Upper lobe of left lung (tissue), 6 donors: ENCODE measurements around the gene EMILIN3. TPM values are rescaled to one million over a fixed set of nuclear protein-coding genes. Genes with fewer than 3 reads are reported as not detected.

Experiments used
- ATAC-seq, 2 donors: fragments of 200-7000 bp; cut with Tn5 transposase; one replicate each; pipeline ENCODE4 v1.9.1; 2022; ENCODE audit warnings: mild to moderate bottlenecking in 2 of 2, moderate library complexity in 2 of 2; ENCODE audit not compliant: low FRiP score in 2 of 2
- DNase-seq, 2 donors: peaks; one replicate each; pipeline ENCODE4 v3.0.0-alpha.2; 2019 to 2020
- H3K27ac ChIP-seq, 4 donors: fragments of 200-600 bp; sonication (generic); one replicate each; pipeline ENCODE4 v1.5.1; 2016 to 2019
- H3K27me3 ChIP-seq, 4 donors: fragments of 200-600 bp; sonication (generic); one replicate each; pipeline ENCODE4 v1.5.1; 2017 to 2019
- H3K36me3 ChIP-seq, 4 donors: fragments of 200-600 bp; sonication (generic); one replicate each; pipeline ENCODE4 v1.5.1; 2016 to 2019
- H3K4me1 ChIP-seq, 4 donors: fragments of 200-600 bp; sonication (generic); one replicate each; pipeline ENCODE4 v1.5.1; 2018 to 2019
- H3K4me3 ChIP-seq, 4 donors: fragments of 200-600 bp; sonication (generic); one replicate each; pipeline ENCODE4 v1.5.1; 2017 to 2019; ENCODE audit warnings: mild to moderate bottlenecking in 2 of 4, moderate library complexity in 1 of 4
- H3K9me3 ChIP-seq, 4 donors: fragments of 200-600 bp; sonication (generic); one replicate each; pipeline ENCODE4 v1.5.1; 2018 to 2019
- EP300 ChIP-seq, 4 donors: sonication (generic); formaldehyde crosslinking; IDR thresholded peaks; one replicate each; pipeline ENCODE4 v1.5.1; 2017; ENCODE audit warnings: antibody characterized with exemption in 4 of 4, control low read depth in 2 of 4
- POLR2A ChIP-seq, 4 donors: fragments of 450-650 bp; IDR thresholded peaks; one replicate each; pipeline ENCODE4 v1.5.1; 2016 to 2017; ENCODE audit warnings: antibody characterized with exemption in 4 of 4, mild to moderate bottlenecking in 2 of 4
- POLR2AphosphoS5 ChIP-seq, 2 donors: sonication (generic); formaldehyde crosslinking; IDR thresholded peaks; one replicate each; pipeline ENCODE4 v1.5.1; 2017; ENCODE audit warnings: antibody characterized with exemption in 2 of 2
- WGBS, 2 donors: methylation state at CpG; one replicate each; pipeline ENCODE4 v1.1.5; 2017 to 2018; 5-methylcytosine and 5-hydroxymethylcytosine counted together
- total RNA-seq, 6 donors: library from RNA; depleted of rRNA in 4 of 6; stranded (reverse); fragments of >200 nt in 4 of 6; gene quantifications; one replicate each; pipeline versions ENCODE4 v1.1.0 to v1.2.1, GENCODE V29; 2016 to 2021
- TF ChIP-seq, protein P1 (sequence below), 6 experiments: fragments of 450-650 bp in 4 of 6; fragments of 200-600 bp in 2 of 6; sonication (generic) in 2 of 6; IDR thresholded peaks; one replicate each; pipeline ENCODE4 v1.5.1; 2016 to 2019; ENCODE audit warnings: antibody characterized with exemption in 6 of 6
- donor health status: DM: no; HTN: no; CAD: no; lungs with moderate emphysema.
- donor health status: DM: no; HTN: yes; CAD: no; lungs with severe emphysema.

EMILIN3 gene
- total RNA-seq, 6 donors from 2014 or later: 0.06 to 0.61 (median 0.16) TPM; not detected in 2

DNA sequence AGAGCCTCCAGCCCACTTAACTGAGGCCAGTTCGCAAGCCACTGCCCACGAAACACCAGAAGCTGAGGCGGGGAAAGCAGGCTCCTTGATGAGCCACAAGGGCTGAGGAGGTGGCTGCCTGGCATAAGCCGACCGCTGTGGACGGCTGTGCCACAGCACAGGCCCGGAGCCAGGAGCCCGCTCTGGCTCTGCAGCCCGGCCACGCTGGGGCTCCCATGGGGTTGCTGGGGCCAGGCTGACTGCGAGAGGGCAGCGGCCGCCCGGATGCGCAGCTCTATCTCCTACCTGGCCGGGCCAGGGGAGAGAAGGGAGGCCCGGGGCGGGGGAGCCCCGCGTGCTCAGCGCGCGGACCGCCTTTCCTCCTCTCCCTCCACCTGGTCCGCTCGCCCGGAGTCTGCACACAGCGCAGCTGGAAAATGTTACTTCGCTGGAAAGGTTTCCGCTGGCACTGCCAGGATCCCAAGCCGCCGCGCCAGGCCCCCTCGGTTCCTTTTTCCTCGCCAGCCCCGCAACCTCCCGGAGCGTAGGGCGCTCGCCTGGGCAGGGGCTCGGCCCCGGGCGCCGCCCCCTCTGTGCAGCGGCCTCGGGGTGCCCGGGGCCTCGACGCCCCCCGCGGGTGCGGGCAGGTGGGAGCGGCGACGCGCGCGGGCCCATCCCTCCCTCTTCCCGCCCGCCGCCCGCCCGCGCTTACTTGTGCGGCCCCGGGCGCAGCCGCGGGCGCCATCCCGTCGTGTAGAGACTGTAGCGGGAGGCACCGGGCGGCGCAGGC lies 657 bp downstream of the EMILIN3 start:
- DNase-seq (peak in 1 of 2 donors; percentile 80), ATAC-seq (no peak)
- 9% methylated on average over 42 of the region's 76 CpGs; no CpG with 5 or more reads in 1 of the 2 donors for WGBS, 2 donors
- H3K4me3 ChIP-seq: peak overlapping the region in 3 of 4 donors; percentile 36 to 39 (median 38)
- no peak overlapping the region for H3K27ac ChIP-seq
- no peaks in the 10 kb centered on the region for H3K36me3 ChIP-seq
- TF ChIP-seq, protein P1, sequence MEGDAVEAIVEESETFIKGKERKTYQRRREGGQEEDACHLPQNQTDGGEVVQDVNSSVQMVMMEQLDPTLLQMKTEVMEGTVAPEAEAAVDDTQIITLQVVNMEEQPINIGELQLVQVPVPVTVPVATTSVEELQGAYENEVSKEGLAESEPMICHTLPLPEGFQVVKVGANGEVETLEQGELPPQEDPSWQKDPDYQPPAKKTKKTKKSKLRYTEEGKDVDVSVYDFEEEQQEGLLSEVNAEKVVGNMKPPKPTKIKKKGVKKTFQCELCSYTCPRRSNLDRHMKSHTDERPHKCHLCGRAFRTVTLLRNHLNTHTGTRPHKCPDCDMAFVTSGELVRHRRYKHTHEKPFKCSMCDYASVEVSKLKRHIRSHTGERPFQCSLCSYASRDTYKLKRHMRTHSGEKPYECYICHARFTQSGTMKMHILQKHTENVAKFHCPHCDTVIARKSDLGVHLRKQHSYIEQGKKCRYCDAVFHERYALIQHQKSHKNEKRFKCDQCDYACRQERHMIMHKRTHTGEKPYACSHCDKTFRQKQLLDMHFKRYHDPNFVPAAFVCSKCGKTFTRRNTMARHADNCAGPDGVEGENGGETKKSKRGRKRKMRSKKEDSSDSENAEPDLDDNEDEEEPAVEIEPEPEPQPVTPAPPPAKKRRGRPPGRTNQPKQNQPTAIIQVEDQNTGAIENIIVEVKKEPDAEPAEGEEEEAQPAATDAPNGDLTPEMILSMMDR (IDR thresholded peaks at IDR 0.05): no peak
- TF ChIP-seq POLR2AphosphoS5 (IDR thresholded peaks at IDR 0.05) (no peak), POLR2A (IDR thresholded peaks at IDR 0.05) (no peak), EP300 (IDR thresholded peaks at IDR 0.05) (no peak)
- peaks cover under 1 to 2% (median under 1%) of the 10 kb centered on the region in 4 donors for H3K9me3 ChIP-seq
- H3K27me3 ChIP-seq: peaks cover 0 to 26% (median 11%) of the 10 kb centered on the region in 4 donors
- peaks cover 8 to 16% (median 10%) of the 10 kb centered on the region in 4 donors for H3K4me1 ChIP-seq

DNA sequence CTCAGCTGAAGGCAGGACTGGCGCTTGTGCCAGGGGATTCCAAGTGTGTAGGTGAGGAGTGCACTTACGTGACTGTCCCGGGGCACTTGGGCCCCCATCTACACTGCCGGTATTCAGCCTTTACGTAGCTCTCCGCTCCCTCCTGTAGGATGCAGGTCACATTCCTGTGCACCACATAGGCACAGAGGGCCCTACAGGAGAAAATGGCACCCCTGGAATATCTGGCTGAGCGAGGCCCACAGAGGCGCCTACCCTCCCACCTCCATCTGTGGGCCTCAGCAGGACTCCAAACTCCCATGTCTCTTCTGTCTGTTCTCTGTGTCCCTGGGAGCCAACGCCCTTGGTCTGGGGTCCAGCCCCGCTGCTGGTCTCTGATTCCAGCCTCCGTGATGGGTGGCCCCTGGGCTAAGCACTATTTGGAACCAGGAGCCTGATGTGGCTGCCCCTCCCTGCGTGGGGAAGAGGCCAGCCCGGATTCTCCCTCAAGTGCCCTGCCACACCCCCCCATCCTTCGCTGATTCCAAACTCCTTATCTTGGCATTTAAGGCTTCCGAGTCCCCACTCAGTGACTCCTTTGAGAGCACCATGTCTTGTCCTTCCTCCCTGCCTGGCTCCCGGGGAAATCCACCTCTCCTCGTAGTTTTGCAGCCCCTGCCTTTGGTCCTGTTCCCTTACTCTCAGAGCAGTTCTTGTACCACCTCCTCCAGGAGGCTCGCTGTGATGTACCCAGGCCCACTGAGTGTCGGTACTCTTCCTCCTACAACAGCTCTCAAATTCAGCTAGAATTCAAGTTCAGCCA lies 1.5 kb downstream of the EMILIN3 start:
- Histone ChIP-seq H3K36me3 (no peaks in the 10 kb centered on the region), H3K27me3 (peaks cover 0 to 26% (median 11%) of the 10 kb centered on the region in 4 donors), H3K4me1 (peaks cover 8 to 16% (median 10%) of the 10 kb centered on the region in 4 donors), H3K27ac (no peak overlapping the region), H3K9me3 (no peaks in the 10 kb centered on the region), H3K4me3 (no peak overlapping the region)
- TF ChIP-seq EP300 (IDR thresholded peaks at IDR 0.05) (no peak), POLR2A (IDR thresholded peaks at IDR 0.05) (no peak), POLR2AphosphoS5 (IDR thresholded peaks at IDR 0.05) (no peak)
- TF ChIP-seq, protein P1 (IDR thresholded peaks at IDR 0.05): no peak
- DNase-seq (no peak), ATAC-seq (no peak)
- WGBS, 2 donors: 78% methylated on average over 15 to 16 of the region's 19 CpGs

DNA sequence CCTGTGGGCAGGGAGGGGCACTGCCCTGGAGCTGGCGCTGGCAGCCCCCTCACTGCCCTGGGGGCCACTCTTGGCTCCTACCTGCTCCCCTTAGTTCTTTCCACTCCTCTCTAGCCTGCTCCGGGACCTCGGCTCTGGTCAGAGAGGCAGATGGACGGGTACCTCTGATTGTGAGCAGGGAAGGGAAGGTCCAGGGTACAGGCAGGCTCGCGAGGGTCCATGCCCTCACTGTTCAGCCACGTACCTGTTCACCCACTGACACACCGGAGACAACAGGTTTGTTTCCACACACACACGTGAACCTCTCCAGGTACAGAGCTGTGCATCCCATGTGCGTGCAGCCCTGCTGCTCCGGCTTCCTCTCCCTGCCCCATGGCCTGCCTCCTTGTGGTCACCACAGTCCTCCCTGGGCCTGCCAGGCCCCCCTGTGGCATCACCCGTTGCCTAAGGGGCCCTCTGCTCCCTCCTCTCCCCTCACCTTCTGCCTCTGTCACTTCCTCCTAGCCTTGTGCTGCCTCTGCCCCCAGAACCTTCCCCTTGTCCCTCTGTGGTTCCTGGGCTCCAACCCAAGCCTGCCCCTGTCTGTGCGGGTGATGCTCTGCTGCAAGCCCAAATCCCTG lies 2.3 kb downstream of the EMILIN3 start:
- TF ChIP-seq, protein P1 (IDR thresholded peaks at IDR 0.05): no peak
- TF ChIP-seq POLR2A (IDR thresholded peaks at IDR 0.05) (no peak), POLR2AphosphoS5 (IDR thresholded peaks at IDR 0.05) (no peak), EP300 (IDR thresholded peaks at IDR 0.05) (no peak)
- Histone ChIP-seq H3K9me3 (no peaks in the 10 kb centered on the region), H3K4me1 (peaks cover 8 to 16% (median 10%) of the 10 kb centered on the region in 4 donors), H3K36me3 (no peaks in the 10 kb centered on the region), H3K4me3 (no peak overlapping the region), H3K27me3 (peaks cover 0 to 26% (median 11%) of the 10 kb centered on the region in 4 donors), H3K27ac (no peak overlapping the region)
- ATAC-seq (no peak), DNase-seq (no peak)
- 86 to 87% methylated on average over 13 of the region's 13 CpGs for WGBS, 2 donors

DNA sequence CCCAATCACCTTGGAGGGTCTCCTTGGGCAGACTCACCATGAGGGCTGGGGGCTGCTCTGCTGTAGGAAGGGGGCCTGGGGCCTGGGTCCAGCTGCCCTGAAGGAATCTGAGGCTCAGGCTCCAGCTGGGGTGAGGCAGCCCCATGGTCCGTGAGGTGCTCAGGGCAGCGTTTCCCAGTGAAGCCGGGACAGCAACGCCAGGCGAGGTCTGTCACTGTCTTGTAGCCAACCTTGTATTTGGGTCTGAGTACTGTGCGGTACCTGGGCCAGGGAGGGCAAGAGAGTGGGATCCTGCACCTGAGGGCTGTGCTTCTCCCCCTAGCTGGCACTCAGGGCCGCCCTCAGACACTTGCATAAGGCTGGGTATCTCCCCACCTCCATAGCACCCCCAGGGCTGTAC lies 3.0 kb downstream of the EMILIN3 start:
- no peak overlapping the region for H3K27ac ChIP-seq
- no peaks in the 10 kb centered on the region for H3K9me3 ChIP-seq
- 100% methylated on average over 1 of the region's 7 CpGs; no CpG with 5 or more reads in 1 of the 2 donors for WGBS, 2 donors
- no peak for ATAC-seq
- TF ChIP-seq EP300 (IDR thresholded peaks at IDR 0.05): no peak
- TF ChIP-seq POLR2A (IDR thresholded peaks at IDR 0.05): no peak
- no peak for TF ChIP-seq POLR2AphosphoS5 (IDR thresholded peaks at IDR 0.05)
- TF ChIP-seq, protein P1 (IDR thresholded peaks at IDR 0.05): no peak
- no peaks in the 10 kb centered on the region for H3K36me3 ChIP-seq
- peaks cover 0 to 26% (median 11%) of the 10 kb centered on the region in 4 donors for H3K27me3 ChIP-seq
- peaks cover 8 to 16% (median 10%) of the 10 kb centered on the region in 4 donors for H3K4me1 ChIP-seq
- no peak for DNase-seq
- no peak overlapping the region for H3K4me3 ChIP-seq
